HEK293T (cell line): ENCODE results near the gene CTNNA3.
"Not testable (repeated sequence)": the region's sequence is repeated elsewhere in the genome, so short reads cannot be mapped to it uniquely, and the experiment has no call there.

Experiments used
- CTCF ChIA-PET: fragments of 350-600 bp; formaldehyde crosslinking; extraction: SDS; loops from one replicate; lab custom pipeline; 2021; ENCODE audit warnings: antibody characterized with exemption, inconsistent platforms; lab: Yijun Ruan, JAX
- POLR2A ChIA-PET: fragments of 350-600 bp; formaldehyde crosslinking; extraction: SDS; loops from one replicate; lab custom pipeline; 2020; ENCODE audit warnings: antibody characterized with exemption, inconsistent platforms; lab: Yijun Ruan, JAX
- DNase-seq: peaks from one replicate; pipeline ENCODE4 v3.0.0; 2012; ENCODE audit warnings: mixed read lengths; ENCODE audit errors: extremely low spot score
- ARNT ChIP-seq: fragments of 450-650 bp; IDR thresholded peaks from 2 replicates; pipeline ENCODE4 v1.6.1; 2017; ENCODE audit warnings: mild to moderate bottlenecking
- BHLHE40 ChIP-seq: fragments of 450-650 bp; IDR thresholded peaks from 2 replicates; pipeline ENCODE4 v1.6.1; 2016; ENCODE audit warnings: mild to moderate bottlenecking, moderate library complexity, borderline replicate concordance
- CTBP1 ChIP-seq: fragments of 450-650 bp; IDR thresholded peaks from 2 replicates; pipeline ENCODE4 v1.6.1; 2016; ENCODE audit warnings: borderline replicate concordance
- ELF4 ChIP-seq: fragments of 450-650 bp; IDR thresholded peaks from 2 replicates; pipeline ENCODE4 v1.6.1; 2017; ENCODE audit warnings: antibody characterized with exemption
- FOXA1 ChIP-seq: fragments of 450-650 bp; IDR thresholded peaks from 2 replicates; pipeline ENCODE4 v1.6.1; 2016; ENCODE audit warnings: mild to moderate bottlenecking
- FOXK2 ChIP-seq: fragments of 450-650 bp; IDR thresholded peaks from 2 replicates; pipeline ENCODE4 v1.6.1; 2016; ENCODE audit warnings: mild to moderate bottlenecking
- FOXM1 ChIP-seq: fragments of 450-650 bp; IDR thresholded peaks from 2 replicates; pipeline ENCODE4 v1.6.1; 2017; ENCODE audit warnings: mild to moderate bottlenecking, borderline replicate concordance
- HDGF ChIP-seq: fragments of 450-650 bp; IDR thresholded peaks from 2 replicates; pipeline ENCODE4 v1.6.1; 2017; ENCODE audit warnings: antibody characterized with exemption, borderline replicate concordance
- L3MBTL2 ChIP-seq: fragments of 450-650 bp; conservative IDR thresholded peaks from 2 replicates; pipeline ENCODE4 v1.6.1; 2016; ENCODE audit warnings: mild to moderate bottlenecking
- LEF1 ChIP-seq: fragments of 450-650 bp; IDR thresholded peaks from 2 replicates; pipeline ENCODE4 v1.6.1; 2017; ENCODE audit warnings: mild to moderate bottlenecking, borderline replicate concordance
- NFRKB ChIP-seq: fragments of 450-650 bp; IDR thresholded peaks from 2 replicates; pipeline ENCODE4 v1.6.1; 2016; ENCODE audit warnings: mild to moderate bottlenecking, moderate library complexity
- SP1 ChIP-seq: fragments of 450-650 bp; IDR thresholded peaks from 2 replicates; pipeline ENCODE4 v1.6.1; 2017
- SUZ12 ChIP-seq: fragments of 450-650 bp; IDR thresholded peaks from 2 replicates; pipeline ENCODE4 v1.6.1; 2016; ENCODE audit warnings: mild to moderate bottlenecking
- TARDBP ChIP-seq: fragments of 450-650 bp; IDR thresholded peaks from 2 replicates; pipeline ENCODE4 v1.6.1; 2016
- ZNF384 ChIP-seq: fragments of 450-650 bp; IDR thresholded peaks from 2 replicates; pipeline ENCODE4 v1.6.1; 2016
- TF ChIP-seq, protein P1 (sequence below): fragments of 450-650 bp; IDR thresholded peaks from 2 replicates; pipeline ENCODE4 v1.6.1; 2016

CTNNA3 gene

DNA sequence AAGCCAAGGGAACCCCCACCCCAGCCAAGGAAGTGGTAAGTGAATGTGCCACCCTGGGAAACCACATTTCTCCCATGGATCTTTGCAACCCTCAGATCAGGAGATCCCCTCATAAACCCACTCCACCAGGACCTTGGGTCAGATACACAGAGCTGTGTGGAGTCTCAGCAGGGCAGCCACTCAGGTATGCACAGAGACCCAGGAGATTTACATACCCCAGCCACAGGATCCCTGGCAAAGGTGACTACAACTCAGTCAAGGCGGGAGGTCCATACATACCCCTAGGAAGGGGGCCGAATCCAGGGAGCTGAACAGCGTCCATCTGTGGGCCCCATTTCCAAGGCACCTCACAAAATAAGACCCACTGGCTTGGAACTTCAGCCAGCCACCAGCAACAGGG, 293.4 kb downstream of the CTNNA3 start:
- CTCF ChIA-PET: no interaction called here
- DNase-seq: no peak
- POLR2A ChIA-PET: no interaction called here
- no peak for TF ChIP-seq FOXM1
- TF ChIP-seq TARDBP: no peak
- no peak for TF ChIP-seq ZNF384
- no peak for TF ChIP-seq ARNT
- no peak for TF ChIP-seq ELF4
- no peak for TF ChIP-seq HDGF
- TF ChIP-seq SUZ12: no peak
- TF ChIP-seq LEF1: no peak
- TF ChIP-seq, protein P1, sequence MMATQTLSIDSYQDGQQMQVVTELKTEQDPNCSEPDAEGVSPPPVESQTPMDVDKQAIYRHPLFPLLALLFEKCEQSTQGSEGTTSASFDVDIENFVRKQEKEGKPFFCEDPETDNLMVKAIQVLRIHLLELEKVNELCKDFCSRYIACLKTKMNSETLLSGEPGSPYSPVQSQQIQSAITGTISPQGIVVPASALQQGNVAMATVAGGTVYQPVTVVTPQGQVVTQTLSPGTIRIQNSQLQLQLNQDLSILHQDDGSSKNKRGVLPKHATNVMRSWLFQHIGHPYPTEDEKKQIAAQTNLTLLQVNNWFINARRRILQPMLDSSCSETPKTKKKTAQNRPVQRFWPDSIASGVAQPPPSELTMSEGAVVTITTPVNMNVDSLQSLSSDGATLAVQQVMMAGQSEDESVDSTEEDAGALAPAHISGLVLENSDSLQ: no peak
- no peak for TF ChIP-seq NFRKB
- no peak for TF ChIP-seq SP1
- TF ChIP-seq CTBP1: no peak
- no peak for TF ChIP-seq FOXK2
- TF ChIP-seq FOXA1: no peak
- no peak for TF ChIP-seq L3MBTL2
- no peak for TF ChIP-seq BHLHE40

DNA sequence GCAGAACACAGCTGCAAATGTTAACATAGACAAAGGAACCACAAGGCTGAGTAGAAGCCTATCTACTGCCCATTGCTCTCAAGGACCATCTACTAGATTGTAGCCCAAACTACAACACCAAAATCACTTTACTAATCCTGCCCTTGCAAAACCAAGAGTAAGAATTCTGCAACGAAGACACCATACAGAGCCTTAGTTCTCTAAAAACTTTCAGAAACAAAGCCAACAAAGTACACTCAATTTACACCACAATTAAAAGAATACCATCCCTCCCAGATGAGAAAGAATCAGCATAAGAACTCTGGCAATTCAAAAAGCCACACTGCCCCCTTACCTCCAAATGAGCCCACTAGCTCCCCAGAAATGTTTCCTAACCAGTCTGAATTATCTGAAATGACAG, 294.3 kb downstream of the CTNNA3 start:
- DNase-seq: no peak
- ChIA-PET POLR2A (no interaction called here), CTCF (no interaction called here)
- no peak for TF ChIP-seq CTBP1
- TF ChIP-seq, protein P1: no peak
- no peak for TF ChIP-seq ARNT
- TF ChIP-seq ELF4: no peak
- TF ChIP-seq ZNF384: no peak
- no peak for TF ChIP-seq L3MBTL2
- no peak for TF ChIP-seq TARDBP
- TF ChIP-seq HDGF: no peak
- no peak for TF ChIP-seq SP1
- TF ChIP-seq BHLHE40: no peak
- TF ChIP-seq LEF1: no peak
- TF ChIP-seq FOXA1: no peak
- no peak for TF ChIP-seq FOXM1
- no peak for TF ChIP-seq SUZ12

DNA sequence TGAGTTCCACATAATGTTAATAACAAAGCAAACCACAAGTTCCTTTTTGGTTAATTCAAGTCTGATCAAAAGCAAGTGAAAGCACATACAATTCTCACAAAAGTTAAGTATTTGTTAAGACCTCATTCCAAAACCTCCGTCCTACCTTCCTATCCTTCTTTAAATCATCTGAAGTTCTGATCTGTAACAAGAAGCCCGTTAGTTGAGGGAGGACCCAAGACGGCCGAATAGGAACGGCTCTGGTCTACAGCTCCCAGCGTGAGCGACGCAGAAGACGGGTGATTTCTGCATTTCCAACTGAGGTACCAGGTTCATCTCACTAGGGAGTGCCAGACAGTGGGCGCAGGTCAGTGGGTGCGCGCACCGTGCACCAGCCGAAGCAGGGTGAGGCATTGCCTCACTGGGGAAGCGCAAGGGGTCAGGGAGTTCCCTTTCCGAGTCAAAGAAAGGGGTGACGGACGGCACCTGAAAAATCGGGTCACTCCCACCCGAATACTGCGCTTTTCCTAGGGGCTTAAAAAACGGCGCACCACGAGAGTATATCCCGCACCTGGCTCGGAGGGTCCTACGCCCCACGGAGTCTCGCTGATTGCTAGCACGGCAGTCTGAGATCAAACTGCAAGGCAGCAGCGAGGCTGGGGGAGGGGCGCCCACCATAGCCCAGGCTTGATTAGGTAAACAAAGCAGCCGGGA, 309.0 kb downstream of the CTNNA3 start:
- POLR2A ChIA-PET: interaction anchor here (0.6 kb wide), 1 partner anchor 225 kb away, joined by 3 read pairs; no protein-coding TSS in a partner anchor
- DNase-seq, CTCF ChIA-PET: not testable (repeated sequence)

DNA sequence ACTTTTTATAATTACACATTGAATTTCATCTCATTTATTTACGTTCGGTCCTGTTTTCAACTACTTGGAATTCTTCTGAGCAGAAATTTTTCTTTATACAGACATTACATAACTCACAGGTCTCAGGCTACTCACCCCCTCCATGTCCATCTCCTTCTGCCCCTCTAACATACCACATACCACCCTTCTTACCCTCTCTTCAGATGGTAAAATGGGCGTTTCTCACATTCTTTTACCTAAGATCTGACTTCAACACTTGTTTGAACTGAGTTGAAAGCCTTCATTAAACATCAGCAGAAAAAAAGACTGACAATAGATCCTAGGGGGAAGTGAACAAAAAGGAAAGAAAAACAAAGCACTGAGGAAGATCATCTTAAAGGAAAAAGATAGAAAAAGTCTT, 309.7 kb downstream of the CTNNA3 start:
- no peak for DNase-seq
- ChIA-PET CTCF (no interaction called here), POLR2A (no interaction called here)
- TF ChIP-seq, protein P1: no peak
- TF ChIP-seq L3MBTL2 (no peak), FOXM1 (no peak), SUZ12 (no peak), ZNF384 (no peak), ELF4 (no peak), FOXK2 (no peak), TARDBP (no peak), LEF1 (no peak), NFRKB (no peak)

DNA sequence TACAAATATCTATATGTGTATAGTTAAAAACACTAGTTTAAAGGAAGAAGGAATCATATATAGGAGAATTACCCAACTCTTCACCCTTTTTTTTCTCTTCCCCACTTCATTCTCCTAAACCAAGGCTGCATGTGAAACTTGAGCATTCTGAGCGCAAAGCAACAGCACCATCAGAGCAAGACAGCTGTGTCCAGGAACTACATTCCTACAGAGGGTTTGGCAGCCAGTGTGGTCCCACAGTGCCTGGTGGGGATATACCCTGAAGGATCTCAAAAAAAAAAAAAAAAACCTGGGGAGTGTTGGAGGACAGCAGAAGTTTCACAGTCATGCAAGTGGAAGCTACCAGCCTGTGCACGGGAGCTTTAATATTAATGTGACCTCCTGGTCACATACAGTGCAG, 310.4 kb downstream of the CTNNA3 start:
- POLR2A ChIA-PET: no interaction called here
- DNase-seq: no peak
- CTCF ChIA-PET: no interaction called here
- TF ChIP-seq ZNF384 (no peak), L3MBTL2 (no peak), ARNT (no peak), NFRKB (no peak), TARDBP (no peak), BHLHE40 (no peak), ELF4 (no peak), FOXA1 (no peak), FOXM1 (no peak), SUZ12 (no peak), LEF1 (no peak), CTBP1 (no peak), SP1 (no peak), HDGF (no peak), FOXK2 (no peak)
- TF ChIP-seq, protein P1: no peak

DNA sequence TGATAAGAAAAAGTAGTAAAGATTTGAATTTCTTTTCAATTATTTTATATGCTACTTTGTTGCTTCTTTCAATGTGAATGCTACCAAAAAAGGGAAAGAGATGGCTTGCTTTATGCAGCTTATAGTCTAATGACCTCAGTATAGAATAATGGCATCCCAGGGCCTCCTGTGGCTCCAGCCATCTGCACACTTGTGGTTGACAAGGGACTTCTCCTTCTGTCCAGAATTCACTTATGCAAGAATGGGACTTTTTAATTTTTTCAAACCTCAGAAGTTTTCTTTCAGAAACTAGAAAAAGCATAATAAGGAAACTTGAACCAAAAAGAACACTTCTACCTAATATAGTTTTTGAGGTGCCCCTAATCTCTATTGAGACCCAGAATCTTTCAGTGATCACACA, 310.9 kb downstream of the CTNNA3 start:
- POLR2A ChIA-PET: no interaction called here
- no peak for DNase-seq
- TF ChIP-seq, protein P1: no peak
- TF ChIP-seq SP1 (no peak), TARDBP (no peak), CTBP1 (no peak), HDGF (no peak), L3MBTL2 (no peak), ELF4 (no peak), ARNT (no peak), ZNF384 (no peak)
- CTCF ChIA-PET: interaction anchor here (0.6 kb wide), 1 partner anchor 25 kb away, joined by 3 read pairs; no protein-coding TSS in a partner anchor
